COR-L47 (cell line): Measurements from ENCODE around the gene SPNS2.

Experiments used
- DNase-seq: peaks from one replicate; lab custom pipeline; 2025; lab: John Stamatoyannopoulos, UW

The SPNS2 gene

GRCh38 chr17:4550534-4551039 lies 51.9 kb downstream of the SPNS2 start:
- no peak for DNase-seq

- no peak for DNase-seq
Measured at GRCh38 chr17:4551141-4551540, 52.5 kb downstream of the SPNS2 start.

GRCh38 chr17:4551796-4552525 lies 53.3 kb downstream of the SPNS2 start:
- no peak for DNase-seq

DNA sequence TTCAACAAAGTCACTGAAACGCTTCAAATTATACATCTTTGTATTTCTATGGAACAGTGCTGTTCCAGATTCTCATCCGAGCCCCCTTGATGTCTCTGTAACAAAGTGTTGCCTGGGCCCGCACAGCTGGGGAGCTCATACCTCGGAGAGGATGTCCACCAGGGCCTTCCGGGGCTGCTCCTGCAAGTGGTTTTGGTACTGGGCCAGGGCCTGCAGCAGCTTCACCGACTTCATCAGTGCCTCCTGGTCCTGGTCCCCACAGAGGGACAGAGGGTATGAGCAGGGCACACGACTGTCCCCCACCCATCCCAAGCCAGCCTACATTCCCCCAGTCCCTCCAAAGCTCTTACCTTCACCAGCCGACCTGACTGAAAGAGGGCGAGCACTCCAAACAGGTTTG lies 55.0 kb downstream of the SPNS2 start:
- no peak for DNase-seq

DNA sequence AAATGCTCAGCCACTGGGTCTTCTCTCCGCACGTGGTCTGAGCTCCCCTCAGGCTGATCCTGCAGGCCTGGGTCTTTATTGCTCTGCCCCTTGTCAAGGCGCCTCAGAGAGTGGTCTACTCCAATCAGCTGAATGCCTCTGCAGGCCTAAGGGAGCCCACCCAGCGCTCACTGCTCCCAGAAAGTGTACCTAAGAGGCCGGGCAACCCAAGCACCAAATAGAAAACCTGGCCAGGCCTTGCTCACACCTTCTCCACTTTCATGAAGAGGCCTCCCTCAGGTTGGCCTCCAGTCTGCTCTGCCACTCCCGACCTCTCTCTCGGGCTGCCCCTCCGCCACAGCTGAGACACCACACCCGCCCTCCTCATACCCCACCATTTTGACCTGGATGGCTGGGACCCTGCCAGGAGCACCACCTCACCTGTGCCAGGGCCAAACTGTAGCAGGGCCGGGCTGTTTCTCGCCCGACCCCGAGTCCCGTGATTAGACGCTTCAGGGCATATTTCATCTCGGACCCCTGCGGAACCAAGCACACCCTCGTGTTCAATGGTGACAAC lies 55.8 kb downstream of the SPNS2 start:
- DNase-seq = no peak

- peak; percentile 89 for DNase-seq
Measured at GRCh38 chr17:4554997-4555799, 56.5 kb downstream of the SPNS2 start, which contains the start of gene MYBBP1A. MYBBP1A (minus strand) TSS chr17:4555384; CDS start chr17:4555324, 60 bp downstream.

DNA sequence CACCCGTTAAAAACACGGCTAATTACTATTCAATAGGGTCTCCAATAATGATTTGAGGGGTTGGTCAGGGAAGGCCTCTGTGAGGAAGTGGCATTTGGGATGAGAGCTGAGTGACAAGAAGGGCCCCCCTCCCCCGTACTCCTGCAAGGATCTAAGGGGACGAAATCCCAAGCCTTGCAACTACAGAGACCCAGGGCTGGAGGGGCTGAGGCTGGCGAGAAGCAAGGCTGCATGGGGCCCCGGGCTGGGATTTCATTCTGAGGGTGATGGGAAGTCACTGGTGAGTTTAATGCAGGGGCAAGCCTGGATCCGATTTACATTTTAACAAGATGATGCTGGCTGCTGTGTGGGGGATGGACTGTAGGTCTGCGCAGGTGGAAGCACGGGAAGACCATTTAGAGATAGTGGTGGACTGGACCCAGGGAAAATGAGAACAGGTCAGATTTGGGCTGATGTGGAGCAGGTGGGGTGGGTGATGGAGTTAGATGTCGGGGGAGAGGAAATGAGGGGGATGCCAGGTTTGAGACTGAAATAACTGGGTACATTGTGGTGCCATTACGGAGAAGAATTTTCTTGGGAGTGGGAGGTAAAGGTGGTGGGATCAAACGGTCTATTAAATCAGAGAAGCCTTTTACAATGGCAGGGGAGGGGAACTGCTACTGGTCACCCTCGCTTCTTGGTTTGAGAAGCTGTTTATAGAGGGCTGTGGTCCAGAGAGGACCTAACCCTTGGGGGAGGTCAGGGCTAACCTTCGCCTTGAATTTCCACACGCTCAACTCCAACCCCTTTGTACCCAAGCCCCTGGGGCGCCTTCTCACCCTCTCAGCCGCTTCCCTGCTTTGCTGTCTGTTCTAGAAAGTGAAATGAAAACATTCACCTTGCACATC lies 57.4 kb downstream of the SPNS2 start:
- DNase-seq = no peak

DNA sequence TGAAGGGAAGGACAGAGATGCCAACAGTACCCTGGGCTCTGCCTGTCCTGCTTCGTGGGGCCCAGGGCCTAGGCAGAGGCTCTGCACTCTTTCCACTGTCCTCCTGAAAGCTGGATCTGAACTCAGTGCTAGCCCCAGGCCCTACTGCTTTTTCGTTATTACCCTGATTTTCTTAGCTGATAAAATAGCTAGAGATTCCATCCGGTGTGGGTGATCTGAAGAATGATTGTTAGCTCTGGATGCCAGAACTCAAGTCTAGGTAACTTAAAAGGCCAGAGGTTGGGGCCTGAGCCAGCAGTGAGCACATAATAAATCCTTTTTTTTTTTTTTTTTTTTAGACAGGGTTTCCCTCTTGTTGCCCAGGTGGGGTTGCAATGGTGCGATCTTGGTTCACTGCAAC lies 58.3 kb downstream of the SPNS2 start:
- no peak for DNase-seq

- no peak for DNase-seq
Measured at GRCh38 chr17:4557626-4558346, 59.1 kb downstream of the SPNS2 start.

DNA sequence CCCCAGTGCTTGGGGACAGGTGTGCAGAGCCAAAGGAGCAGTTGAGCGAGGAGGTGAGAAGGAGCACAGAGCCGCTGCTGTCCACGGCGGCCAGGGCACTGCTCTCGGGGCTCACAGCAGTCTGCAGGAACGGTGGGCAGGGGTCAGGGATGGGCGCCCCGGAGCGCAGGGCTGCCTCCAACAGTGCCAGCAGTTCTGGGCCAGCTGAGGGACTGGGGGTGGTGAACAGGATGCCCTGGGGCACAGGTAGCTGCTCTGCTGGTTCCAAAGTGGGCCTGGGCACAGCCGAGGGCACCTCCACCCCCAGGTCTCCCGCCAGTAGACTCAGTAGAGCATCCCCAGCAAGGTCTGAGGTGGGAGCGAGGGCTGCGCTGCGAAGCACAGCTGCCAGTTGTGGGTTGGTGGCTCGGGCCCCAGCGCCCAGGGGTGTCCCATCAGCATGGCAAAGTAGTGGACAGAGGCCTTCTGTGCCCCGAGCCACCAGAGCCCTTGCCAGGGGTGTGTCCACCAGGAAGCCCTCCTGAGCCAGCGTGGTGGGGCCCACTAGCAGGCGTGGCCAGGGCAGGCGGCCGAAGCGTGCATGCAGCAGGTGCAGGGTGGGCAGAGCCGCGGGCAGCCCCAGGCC lies 59.8 kb downstream of the SPNS2 start:
- DNase-seq = no peak

DNA sequence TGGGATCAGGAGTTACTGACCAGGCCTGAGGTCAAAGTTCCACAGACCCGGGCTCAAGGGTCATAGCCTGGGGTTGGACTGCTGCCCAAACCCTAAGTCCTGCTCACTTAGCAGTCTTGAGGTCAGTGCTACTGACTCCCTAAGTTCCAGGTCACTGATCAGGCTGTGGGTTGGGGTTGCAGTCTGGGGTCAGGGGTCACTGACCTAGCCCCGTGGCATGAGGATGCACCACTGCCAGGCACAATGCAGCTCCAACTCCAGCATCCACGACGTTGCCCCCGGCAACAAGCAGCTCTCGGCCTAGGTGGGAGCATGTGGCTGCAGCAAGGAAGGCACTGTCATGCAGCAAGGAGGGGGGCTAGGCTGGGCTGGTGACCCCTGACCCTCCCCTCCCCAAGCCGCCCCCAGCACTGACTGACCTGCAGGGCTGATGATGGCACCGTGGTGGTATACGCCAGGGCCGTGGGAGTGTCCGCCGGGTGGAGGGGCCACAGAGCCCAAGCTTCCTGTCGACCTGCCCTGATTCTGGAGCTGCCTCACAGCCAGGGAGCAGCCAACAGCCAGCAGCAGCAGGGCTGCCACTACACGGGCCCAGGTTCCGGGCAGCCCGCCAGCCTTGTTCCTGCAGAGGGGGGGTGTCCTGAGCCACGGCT lies 60.6 kb downstream of the SPNS2 start:
- DNase-seq = no peak

DNA sequence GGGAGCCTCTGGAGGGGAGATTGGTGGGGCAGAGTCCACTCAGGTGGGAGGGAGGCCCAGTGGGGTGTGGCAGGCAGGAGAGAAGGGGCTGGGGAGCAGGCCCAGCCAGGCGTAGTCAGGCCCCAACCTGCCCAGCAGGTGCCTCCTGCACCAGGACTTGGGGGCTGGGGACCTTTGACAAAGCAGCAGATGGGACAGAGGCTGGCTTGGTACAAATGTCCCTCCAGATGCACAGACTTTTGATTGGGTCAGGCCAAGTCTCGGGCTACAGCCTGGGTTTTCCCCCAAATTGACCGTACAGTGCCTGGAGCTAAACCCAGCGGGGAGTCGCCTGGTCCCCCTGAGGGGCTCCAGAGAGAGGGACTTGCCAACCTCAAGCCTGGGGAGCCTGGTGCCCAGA lies 61.3 kb downstream of the SPNS2 start:
- no peak for DNase-seq

- DNase-seq = no peak
Measured at GRCh38 chr17:4560421-4560820, 61.7 kb downstream of the SPNS2 start, which contains the start of gene GGT6. GGT6 (minus strand) TSS chr17:4560577; CDS start chr17:4560521, 56 bp downstream.

GRCh38 chr17:4560837-4561256 lies 62.2 kb downstream of the SPNS2 start:
- DNase-seq = no peak

GRCh38 chr17:4562015-4562969 lies 63.6 kb downstream of the SPNS2 start:
- no peak for DNase-seq

DNA sequence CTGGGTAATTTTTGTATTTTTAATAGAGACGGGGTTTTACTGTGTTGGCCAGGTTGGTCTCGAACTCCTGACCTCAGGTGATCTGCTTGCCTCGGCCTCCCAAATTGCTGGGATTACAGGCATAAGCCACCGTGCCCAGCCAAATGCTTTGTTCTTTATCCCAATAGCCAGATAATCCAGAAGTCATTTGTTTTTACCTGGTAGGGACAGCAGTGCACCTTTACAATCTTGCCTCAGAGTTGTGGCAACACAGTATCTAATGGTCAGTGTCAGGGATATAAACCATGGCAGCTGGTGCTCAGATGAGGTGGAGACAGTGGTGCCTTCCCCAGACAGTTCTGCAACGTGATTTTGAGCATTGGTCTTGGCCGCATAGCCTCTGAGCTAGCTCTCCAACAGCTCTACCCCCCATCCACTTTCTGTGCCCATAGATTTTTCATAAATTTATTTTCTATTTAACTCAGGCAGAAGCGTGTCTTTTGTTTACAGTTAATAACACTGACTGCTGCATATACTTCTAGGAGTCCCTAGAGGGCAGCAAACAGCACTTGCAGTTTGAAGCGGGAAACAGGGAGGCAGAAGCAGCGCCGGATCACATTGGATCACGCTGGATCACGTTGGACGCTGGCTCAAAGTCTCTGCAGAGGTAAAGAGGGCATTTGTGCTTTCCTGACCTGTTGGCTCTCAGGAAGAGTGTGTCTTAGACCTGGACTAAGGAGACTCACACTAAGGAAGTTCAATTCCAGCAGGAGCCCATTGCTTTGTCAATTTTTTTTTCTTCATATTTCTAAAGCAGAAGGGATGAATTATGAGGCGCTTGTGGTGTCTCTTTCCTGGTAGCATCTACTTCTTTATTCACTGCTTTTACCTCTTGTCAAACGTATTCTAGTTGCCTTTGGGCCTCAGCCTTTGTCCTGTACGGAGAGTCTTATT lies 66.8 kb downstream of the SPNS2 start:
- peak; percentile 34 for DNase-seq

GRCh38 chr17:4566785-4567184 lies 68.1 kb downstream of the SPNS2 start:
- DNase-seq = peak; percentile 35

DNA sequence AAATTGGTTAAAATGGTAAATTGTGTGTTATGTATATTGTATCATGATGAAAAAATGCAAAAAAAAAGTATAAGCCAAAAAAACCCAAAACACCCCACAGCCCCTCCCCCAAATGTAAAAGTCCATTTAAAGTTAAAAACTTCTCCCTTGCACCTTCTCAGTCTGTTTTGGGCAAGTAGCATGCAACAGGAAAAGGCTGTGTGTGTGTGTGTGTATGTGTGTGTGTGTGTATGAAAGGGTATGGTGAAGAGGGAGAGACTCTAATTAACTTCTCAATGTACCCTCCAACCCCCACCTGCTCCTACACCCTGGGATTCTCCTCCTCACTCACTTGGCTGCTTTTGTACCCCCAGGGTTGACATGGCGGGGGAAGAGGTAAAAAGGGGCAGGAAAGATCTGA lies 70.9 kb downstream of the SPNS2 start:
- no peak for DNase-seq
